Fibroblast of skin of left biceps (primary cell): ENCODE measurements around the gene ARHGEF33.

Experiments
- DNase-seq, 2 experiments: peaks; one replicate each; pipeline ENCODE4 v3.0.0-alpha.2; 2013; ENCODE audit warnings: low read depth in 2 of 2

Gene ARHGEF33

DNA sequence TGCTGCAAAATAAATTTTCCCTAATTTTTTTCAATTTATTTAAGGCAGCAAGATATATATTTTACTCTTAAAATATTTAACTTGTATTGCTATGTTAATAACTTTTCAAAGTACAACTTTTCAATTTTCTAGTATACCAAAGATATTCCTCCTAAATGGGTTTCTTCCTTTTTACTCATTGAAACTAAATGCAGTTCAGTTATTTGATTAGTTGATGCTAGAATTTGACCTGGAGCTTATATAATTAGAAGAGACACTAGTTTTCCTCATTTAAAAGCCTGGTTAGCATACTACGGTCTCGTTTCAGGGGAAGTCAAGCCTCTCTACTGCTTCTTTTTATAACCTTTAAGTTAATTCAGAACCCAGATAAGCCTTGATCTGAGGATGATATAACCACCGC is at the start of gene ARHGEF33:
Gene ARHGEF33, plus strand, starts transcription at position 301 of the 400 bp plus-strand sequence. CDS start 29,573 bp downstream, outside the sequence.
- no peak for DNase-seq

DNA sequence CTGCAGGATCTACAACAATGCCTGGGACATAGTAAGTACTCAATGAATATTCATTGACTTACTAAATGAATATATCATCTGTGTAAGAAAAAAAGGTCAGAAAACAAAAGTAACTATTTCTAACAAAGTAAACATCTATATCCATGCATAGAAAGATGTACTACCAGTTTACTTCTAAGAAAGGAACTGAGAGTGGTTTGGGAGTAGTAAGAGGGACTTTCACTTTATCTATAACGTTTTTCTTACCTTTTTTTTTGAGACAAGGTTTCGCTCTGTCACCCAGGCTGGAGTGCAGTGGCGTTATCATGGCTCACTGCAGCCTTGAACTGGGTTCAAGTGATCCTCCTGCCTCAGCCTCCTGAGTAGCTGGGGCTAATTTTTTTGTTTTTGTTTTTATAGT is 39.6 kb upstream of the ARHGEF33 start:
- DNase-seq, result no peak

DNA sequence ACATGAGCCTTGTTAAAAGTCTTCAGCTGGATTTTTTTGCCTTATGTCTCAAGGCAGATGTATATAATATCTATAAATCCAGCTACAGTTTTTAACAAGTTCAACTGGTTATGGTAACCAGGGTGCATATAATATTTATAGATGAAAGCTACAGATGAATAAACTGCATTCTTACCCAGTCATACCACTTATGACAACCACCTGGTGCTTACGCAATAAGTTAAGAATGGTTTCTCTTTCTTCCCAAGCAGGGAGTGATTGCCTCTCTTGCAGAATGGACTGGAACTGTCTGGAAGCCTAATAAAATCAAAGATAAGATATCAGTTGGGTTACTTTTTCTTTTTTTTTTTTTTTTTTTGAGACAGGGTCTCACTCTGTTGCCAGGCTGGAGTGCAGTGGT is 33.5 kb upstream of the ARHGEF33 start:
- DNase-seq, result no peak

DNA sequence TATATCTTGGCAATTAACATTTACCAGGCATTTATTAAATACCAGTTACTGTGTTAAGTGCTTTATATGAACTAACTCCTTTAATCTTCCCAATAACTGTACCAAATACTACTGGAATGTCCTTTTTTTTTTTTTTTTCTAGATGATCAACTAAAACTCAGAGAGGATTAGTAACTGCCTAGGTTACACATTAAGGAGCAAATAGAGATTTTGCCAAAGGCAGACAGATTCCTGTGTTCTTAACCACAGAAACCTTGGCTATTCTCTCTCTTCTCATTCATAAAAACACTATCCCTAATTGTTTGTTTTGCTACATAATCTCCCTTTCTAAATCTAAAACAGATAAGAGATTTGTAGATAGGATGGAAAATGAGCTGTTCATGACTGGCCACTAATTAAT is 27.2 kb upstream of the ARHGEF33 start:
- DNase-seq, result no peak

DNA sequence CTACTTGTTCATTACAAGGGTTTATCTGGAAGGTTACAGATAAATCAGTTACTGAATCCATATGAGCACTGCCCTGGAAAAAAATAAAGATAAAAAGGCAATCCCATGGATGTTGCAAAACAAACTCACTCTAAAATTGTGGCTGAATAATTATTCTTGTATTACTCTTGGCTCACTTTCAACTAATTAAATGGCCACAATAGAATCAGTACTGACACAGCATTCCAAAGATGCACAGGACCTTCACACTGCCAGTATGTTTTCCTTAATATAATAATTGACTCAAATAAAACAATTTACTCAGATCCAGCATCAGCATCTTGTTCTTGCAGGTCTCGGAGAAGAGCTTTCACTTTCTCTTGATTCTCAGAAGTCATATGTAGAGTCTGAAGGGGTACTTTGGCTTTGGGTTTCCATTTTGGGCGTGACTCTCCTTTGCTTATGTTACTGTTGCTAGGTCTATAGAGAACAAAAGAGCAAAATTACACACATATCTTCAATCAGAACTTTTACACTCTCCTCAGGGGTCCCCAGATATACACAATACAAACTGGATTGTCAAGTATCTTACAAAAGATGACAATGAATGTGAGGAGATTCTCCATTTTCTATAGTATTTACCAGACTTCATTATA is 26.5 kb upstream of the ARHGEF33 start:
- DNase-seq, result no peak

DNA sequence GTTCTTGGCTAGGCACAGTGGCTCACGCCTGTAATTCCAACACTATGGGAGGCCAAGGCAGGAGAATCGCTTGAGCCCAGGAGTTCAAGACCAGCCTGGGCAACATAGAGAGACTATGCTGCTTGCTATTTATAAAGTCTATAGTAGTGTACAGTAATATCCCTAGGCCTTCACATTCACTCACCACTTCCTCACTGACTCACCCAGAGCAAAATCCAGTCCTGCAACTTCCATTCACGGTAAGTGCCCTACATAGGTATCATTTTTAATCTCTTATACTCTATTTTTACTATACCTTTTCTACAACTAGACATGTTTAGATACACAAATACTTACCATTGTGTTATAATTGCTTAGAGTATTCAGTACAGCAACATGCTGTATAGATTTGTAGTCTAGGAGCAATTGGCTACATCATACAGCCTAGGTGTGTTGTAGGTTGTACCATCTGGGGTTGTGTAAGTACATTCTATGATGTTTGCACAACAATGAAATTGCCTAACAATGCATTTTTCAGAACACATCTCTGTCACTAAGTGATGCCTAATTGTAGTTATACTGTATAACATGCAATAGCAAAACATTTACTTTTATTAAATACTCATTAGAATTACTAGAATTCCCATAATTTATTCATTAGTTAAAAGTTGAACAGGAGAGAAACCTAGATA is 22.8 kb upstream of the ARHGEF33 start:
- DNase-seq, result no peak

DNA sequence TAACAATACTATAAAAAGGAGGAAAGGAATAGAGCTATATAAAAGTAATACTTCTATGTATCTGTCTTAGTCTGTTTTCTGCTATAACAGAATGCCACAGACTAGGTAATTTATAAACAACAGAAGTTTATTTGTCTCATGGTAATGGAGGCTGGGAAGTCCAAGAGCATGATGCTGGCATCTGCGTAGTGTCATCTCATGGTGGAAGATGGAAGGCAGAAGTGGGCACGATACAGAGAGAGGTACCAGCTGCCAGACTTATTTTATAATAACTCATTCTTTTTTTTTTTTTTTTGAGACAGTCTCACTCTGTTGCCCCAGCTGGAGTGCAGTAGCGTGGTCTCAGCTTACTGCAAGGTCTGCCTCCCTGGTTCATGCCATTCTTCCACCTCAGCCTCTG is 18.2 kb upstream of the ARHGEF33 start:
- DNase-seq, result no peak

DNA sequence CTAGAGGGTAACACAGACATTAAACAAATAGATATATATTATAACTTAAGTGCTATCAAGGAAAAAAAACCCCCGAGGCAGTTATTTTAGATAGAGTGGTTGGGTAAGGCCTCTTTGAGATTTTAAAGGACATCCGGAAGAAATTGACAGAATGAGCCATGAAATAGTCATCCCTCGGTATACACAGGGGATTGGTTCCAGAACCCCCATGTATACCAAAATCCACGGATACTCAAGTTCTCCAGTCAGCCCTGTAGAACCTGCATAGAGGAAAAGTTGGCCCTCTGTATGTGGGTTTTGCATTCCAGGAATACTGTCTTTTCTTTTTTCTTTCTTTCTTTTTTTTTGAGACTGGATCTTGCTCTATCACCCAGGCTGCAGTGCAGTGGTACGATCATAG is 15.9 kb upstream of the ARHGEF33 start:
- DNase-seq, result no peak

DNA sequence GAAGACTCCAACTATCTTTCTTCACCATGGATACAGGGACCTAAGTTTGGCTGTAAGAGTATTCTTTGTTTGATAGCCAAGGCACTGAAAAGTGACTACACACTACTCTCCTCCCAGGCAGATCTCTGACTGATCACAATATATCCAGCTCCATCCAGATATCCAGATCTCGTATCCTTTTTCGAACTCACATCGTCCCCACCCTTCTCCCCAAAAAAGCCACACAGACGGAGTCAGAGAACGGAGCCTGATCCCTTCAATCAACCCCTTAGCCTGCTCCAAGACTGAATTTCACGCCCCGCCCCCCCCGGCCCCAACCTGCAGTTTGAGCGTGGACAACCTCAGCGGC is 14.5 kb upstream of the ARHGEF33 start:
- no peak for DNase-seq

DNA sequence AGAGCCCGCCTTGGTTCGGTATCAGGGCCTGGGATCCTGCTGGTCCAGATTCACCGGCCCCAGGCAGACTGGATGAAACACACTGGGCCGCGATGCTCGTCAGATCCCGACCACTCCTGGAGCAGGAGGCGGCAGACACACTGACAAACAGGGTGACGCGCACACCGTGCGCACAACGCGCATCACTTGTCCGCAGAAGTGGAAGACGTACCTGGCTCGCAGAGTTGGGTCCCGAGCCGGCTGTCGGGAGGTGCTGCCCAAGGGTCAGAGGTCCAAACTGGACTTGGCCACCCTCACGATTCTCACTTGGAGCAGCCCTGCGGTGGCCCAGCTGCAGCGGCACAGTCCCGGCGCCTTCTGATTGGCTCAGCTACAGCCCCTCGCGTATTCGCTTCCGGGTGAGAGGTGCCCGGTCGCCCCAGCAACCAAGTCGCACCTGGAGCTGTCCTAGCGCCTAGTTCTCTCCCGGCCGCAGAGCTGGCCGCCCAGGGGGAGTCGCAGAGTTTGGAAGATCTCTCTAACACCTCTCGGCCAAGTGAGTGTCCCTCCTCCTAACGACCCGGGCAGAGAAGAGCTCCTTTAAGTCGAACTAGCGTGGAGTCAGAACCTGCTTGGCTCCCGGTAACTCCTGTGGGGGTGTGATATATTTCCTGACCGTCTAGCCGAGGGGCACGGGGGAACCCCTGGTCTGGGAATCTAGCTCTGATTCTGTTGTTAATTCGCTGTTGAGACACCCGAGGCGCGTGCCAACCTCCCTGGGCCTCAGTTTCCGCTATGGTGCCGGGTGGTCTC is 13.9 kb upstream of the ARHGEF33 start, which contains the start of the genes DHX57 and MORN2:
Gene DHX57, minus strand, starts transcription at position 359 of the 792 bp plus-strand sequence. CDS start 7,529 bp downstream, outside the sequence.
Gene MORN2, plus strand, starts transcription at position 401 of the 792 bp plus-strand sequence.
- DNase-seq, result peak; percentile 34 to 41

DNA sequence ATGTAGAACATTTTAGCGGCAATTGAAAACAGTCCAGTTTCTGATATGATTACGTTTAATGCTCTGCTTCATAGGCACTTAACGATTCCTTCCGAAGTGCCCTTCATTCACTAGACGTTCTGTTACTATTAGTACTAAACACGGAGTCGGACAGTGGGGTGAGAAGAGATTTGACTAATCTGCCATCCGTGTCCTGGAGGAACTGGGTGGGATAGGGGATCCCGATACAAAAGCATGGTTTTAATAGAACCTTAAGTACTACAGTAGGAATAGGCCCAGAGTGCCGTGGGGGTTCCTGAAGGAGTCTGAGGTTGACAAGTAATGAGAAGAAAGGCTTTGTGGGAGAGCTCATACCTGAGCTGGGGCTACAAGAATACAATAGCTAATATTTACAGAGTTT is 13.3 kb upstream of the ARHGEF33 start:
- DNase-seq, result no peak

DNA sequence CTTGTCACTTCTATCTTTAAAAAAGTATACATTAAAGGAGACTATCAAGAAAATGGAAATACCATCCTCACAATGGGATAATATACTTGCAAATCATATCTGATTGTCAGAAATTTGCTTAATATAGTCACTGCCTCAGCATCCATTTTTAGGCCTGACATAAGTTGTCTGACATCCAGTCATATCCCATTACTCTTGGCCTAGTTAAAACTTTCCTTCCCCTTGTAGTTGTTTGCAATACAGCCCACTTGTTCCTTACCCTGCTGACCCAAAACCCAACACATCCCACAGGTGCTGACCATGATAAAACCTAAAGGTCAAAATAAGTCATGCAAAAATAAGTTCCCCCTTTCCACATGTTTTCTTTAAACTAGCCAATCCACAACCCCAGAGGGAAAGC is 3.6 kb upstream of the ARHGEF33 start:
- DNase-seq, result no peak

DNA sequence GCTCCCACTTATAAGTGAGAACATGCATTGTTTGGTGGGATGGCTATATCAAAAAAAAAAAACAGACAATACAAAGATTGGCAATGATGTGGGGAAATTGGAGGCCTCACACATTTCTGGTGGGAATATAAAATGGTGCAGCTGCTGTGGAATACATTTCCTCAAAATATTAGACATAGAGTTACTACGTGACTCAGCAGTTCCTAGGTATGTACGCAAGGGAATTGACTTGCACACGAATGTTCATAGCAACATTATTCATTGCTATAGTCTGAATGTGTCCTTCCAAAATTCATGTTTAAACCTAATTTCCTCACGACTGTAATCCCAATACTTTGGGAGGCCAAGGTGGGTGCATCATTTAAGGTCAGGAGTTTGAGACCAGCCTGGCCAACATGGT is 2.3 kb upstream of the ARHGEF33 start:
- DNase-seq, result no peak

DNA sequence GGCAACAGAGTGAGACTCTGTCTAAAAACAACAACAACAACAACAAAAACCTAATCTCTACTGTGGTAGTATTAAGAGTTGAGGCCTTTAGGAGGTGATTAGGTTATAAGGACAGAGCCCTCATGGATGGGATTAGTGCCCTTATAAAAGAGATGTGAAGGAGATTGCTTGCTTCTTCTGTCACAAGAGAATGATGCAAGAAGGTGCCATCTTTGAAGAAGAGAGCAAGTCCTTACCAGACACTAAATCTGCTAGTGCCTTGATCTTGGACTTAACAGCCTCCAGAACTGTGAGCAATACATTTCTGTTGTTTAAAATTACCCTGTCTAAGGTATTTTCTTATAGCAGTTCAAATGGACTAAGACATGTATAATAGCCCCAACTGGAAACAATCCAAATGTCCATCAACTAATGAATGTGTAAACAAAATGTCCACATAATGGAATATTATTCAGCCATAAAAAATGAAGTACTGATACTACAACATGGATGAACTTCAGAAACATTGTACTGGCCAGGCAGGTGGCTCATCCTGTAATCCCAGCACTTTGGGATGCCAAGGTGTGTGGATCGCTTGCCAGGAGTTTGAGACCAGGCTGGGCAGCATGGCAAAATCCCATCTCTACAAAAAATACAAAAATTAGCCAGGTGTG is 1.6 kb upstream of the ARHGEF33 start:
- DNase-seq, result no peak

DNA sequence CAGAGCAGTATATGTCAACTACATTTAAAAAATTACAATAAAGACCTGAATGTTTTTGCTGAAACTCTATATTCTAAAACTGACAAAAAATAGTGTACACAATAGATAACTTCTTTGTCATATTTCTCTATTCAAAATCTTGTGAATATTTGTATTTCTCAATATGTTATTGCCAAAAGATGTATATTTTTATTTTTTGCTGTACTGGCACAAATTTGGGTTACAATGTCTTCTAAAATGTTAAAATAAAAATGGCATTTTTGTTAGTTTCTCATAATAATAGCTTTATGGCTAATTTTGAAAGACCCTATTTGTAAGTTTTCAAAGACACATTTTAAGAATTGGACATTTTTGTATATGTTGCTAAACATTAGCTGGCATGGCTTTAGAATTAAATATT is 630 bp upstream of the ARHGEF33 start:
- DNase-seq, result no peak

DNA sequence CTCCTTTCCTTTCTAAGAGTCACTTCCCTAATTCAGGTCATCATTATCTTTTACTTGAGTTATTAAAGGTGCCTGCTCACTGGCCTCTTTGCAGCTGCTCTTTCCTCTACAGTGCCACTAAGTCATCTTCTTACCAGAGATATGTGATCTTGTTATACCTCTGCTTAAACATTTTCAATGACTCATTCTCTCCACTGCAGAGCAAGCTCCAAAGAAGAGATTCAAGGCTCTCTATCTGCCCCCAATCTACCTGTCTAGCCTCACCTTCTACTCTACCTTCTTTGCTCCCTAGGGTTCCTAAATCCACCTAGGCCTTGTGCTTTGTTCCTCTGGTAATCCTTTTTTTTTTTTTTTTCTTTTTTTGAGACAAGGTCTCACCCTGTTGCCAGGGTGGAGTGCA is 3.1 kb downstream of the ARHGEF33 start:
- DNase-seq, result no peak

DNA sequence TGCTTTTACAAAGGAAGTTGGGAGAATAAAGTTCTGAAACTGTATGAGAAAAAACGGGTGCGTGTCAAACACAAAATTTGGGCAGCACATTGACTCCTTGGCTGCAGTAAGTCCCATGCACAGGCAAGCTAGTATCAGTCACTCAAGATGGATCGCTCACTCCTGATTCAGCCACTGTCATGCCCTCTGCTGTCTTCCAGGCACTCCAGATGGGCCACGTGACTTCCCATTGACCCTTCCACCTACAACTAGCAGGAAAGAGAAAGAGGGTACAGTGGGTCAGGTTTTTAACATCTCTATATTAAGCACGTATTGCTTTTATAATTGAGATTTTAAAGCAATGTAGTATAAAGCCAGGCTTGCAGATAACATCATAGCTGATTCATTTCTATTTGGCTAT is 8.6 kb downstream of the ARHGEF33 start:
- DNase-seq, result no peak

DNA sequence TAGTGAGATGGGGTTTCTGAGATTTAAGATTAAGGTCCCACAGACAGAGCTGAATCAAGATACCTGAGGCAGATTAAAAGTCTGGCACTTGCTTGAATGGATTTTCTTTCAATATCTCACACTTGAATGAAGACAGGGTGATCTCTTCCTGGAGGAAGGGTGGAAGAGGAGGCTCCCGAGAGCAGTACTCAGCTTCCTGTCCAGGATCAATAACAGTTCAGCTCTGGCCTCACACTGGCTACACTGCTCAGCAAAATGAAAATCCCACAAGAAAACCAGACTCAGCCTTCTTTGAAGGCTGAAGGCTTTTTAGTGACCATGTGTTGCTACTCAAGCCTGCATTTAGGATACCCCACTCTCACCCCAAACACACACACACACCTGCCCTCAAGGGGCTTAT is 11.1 kb downstream of the ARHGEF33 start:
- DNase-seq, result no peak

DNA sequence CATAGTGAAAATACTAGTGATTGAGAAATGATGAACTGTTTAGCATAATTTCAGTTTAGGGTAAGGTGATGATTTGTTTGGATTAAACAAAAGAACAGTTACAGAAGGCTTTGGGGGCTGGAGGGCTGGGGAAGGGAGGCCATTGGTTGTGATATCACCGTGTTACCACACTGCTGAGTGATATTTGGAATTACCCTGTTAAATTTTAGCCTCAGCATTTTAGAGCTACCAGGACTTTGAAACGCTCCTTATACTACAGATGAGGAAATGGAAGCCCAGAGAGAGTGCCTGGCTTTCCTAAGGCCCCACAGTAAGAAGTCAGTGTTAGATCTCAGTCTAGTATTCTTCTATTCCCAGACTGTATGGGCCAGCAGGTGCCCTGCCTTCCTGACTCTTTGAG is 15.6 kb downstream of the ARHGEF33 start:
- no peak for DNase-seq

DNA sequence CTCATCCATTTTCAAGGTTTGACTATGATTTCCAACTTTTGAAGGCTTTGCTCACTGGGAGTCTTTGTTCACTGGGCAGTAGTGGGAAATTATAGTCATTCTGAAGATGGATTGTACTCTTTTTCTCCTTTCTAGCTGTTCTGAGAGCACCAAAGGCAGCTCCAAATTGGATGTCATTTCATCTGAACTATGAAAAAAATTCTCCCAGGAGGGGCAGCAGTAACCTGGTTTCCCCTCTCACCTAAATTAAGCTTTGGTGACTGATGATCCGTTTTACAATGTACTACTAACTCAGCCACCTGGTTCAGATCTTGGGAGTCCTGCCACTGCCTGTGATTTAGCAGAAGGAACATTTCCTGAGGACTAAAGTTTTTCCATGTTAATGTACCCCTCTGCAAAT is 17.6 kb downstream of the ARHGEF33 start:
- no peak for DNase-seq

DNA sequence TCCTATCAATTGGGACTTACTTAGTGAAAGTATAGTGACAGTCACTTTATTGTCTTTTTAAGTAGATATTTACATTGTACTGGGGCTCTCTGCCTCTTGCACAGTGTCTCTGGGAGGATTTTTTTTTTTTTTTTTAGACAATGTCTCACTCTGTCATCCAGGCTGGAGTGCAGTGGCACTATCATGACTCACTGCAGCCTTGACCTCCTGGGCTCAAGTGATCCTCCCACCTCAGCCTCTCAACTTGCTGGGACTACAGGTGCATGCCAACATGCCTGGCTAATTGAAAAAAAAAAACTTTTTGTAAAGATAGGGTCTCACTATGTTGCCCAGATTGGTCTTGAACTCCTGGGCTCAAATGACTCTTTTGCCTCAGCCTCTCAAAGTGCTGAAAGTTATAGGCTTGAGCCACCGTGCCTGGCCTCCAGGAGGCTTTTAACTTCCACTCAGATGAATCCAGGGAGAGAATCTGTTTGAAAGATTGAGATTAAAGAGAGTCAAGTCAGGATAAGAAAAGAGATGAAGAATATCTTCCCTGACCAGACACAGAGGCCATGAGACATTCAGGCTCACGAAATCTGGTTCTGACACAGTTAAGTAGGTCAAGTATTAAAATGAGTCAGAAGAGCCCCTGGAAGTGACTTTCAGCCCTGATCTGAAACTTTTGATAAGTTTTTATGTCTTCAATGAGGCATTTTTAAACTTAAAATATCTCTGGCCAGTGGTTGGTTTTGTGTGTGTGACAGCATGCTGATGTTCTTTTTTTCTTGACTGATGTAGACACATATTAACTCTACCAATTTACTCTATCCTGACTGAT is 18.3 kb downstream of the ARHGEF33 start:
- DNase-seq, result no peak
